ENCODE data around the gene KLHDC4.

The KLHDC4 gene

GRCh38 chr16:87698676-87699199, 67.0 kb downstream of the KLHDC4 start:
- no peak for DNase-seq (ENCODE audit: low spot score)

GRCh38 chr16:87698241-87698640, 67.5 kb downstream of the KLHDC4 start:
- DNase-seq (ENCODE audit: low spot score) = no peak

DNA sequence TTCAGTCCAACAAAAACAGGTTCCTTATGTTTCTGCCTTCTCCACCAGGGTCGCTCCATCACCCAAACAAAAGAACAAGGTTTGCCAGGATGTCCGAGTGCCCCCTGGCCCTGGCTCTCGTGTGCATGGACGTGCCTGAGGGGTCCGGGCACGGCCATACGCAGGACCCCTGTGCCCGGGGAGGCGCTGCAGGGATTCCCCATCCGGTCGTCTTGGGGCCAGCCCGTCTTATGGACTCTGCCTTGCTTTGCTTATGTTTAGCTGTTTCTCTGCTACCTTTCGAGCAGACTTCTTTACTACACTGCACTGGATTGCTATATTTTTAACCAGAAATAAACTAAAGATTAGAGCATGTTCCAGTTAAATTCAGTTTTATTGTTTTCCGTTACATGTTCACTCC, 68.0 kb downstream of the KLHDC4 start:
- no peak for DNase-seq (ENCODE audit: low spot score)

GRCh38 chr16:87697256-87697655, 68.5 kb downstream of the KLHDC4 start:
- DNase-seq (ENCODE audit: low spot score) = no peak

GRCh38 chr16:87696726-87697125, 69.1 kb downstream of the KLHDC4 start:
- no peak for DNase-seq (ENCODE audit: low spot score)

DNA sequence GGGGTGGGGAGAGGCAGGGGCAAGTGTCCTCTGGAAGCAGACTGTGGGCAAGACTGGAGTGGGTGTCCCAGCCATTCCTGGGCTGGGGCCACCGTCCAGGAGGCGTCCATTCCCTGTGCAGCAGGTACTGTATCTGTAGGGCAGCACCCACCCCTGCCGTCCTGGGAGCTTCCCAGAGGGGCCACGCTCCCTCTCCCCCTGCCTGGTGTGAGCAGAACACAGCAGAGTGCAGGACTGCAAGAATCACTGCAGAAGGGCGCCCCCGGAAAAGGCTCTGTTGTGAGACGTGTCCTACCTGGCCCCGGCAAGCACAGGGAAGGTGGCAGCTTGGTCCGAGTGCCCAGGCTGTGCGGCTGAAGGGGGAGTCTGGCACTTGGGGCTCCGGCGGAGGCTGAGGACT, 70.3 kb downstream of the KLHDC4 start:
- no peak for DNase-seq (ENCODE audit: low spot score)

DNA sequence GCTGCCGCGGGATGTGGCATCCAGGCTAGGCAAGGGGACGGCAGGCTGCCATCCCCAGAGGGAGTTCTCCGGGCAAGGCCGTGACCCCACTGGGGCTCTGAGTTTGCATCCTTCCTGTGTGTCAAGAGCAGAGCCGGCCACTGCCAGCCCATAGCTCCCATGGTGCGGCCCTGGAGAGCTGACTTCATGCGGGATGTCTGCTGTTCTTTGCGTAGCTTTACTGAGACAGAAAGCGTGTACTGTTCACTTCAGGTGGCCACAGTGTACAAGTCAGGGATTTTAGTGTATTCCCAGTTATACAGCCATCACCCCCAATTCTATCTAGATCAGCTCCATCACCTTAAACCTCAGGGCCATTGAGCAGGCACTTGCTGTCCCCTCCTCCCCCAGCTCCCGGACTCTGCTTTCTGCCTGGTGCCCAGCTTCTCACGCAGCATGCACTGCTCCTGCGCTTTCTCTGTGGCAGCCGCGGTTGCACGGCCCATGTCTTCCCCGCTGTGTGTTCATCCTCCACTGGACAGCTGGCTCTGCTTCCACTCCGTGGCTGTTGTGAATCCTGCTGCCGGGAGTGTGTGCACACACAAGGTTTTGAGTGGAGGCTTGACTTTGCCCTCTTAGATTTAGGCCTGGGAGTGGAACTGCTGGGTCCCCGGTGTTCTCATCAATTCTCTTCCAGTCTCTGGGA, 71.2 kb downstream of the KLHDC4 start:
- no peak for DNase-seq (ENCODE audit: low spot score)

GRCh38 chr16:87693827-87694226, 72.0 kb downstream of the KLHDC4 start:
- no peak for DNase-seq (ENCODE audit: low spot score)

GRCh38 chr16:87692756-87693155, 73.0 kb downstream of the KLHDC4 start:
- DNase-seq (ENCODE audit: low spot score) = no peak

DNA sequence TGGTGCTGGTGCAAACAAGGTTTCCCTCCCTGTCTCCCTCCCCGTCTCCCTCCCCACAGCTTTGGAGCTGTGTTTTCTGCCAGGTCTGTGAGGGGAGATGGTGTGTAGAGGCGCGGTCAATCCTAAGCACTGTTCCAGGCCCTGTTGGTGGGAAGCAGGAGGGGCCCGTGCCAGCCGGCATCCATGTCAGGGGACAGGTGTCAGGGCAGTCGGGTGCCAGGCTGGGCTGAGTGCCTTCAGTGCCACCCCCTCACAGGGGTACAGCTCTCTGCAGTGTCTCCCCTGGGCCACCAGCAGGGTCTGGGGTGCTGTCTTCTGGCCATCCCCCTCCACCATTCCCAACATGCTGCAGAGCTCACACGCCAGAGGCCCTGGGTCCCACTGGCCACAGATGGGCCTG, 73.6 kb downstream of the KLHDC4 start:
- DNase-seq (ENCODE audit: low spot score) = no peak

DNA sequence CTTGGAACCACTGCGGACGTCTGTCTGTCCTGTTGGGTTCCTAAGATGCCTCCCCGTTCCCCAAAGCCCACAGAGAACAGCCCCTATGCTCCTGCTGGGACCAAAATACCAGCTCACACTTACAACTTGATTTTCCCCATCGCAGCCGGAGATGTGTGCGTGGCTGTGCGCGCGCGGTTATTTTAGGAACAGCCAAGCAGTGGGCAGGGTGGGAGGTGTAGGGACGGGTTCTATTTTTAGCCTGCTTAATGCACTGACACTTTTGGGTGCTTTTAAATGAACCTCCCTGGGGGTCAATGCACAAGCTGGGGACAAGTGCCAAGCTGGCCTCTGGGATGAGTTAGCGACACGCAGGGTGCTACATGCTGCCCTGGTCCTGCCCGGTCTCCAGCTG, 74.1 kb downstream of the KLHDC4 start:
- no peak for DNase-seq (ENCODE audit: low spot score)

DNA sequence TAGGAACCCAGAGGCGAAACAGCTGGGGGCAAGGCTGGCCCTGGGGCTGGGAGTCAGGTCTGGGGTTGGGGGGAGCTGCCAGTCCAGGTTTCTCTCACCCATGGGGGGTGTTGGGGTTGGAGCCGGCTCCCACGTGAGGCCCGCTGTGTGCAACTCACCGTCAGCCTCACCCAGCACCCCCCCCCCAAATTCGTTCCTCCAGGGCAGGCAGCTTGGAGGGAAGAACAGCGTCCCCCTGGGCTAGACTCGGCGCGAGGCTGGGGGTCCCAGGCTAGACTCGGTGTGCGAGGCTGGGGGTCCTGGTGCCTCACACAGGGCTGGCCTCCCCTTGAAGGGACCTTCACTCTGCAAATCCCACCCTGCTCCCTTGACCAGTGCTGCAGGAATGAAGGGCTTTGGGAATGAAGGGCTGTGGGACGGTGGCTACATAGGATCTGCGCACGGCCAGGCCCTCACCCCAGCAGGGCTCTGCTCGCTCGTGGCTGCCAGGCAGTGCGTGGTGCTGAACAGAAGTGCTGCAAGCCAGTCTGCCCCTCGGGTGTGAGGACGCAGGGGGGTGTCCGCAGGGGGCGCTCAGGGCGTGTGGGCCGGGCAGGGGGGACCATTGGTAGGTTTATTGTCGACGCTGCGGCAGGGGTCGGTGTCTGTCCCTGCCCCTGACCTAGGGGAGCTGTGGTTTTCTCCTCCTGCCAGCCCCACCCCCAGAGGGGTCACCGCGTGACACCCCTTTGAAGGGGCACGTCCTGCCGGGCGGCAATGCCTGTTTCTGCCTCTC, 74.7 kb downstream of the KLHDC4 start:
- no peak for DNase-seq (ENCODE audit: low spot score)

GRCh38 chr16:87689956-87690465, 75.8 kb downstream of the KLHDC4 start:
- DNase-seq (ENCODE audit: low spot score) = no peak

GRCh38 chr16:87688876-87689815, 76.6 kb downstream of the KLHDC4 start:
- DNase-seq (ENCODE audit: low spot score) = no peak

DNA sequence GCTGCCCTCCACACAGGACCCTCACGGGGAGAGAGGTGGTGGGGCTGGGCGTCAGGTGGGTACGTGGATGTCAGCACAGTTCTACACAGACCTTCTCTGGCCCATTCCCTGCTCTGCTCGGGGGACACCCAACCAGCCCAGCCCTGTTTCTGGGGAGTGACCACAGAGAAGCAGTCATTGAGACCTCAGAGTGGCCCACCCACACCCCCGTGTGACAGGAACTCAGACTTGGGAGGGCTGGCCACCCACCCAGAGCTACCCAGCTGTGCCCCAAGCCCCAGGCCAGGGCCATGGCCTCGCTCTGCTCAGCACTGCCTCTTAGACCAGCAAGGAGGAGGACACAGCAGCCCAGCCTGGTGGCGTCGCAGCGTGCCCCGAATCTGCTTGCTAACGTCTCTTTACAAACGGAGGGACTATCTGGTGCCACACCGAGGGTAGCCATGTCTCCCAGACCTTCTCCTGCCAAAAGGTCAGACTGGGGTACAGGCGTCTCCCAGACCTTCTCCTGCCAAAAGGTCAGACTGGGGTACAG, 77.7 kb downstream of the KLHDC4 start:
- DNase-seq (ENCODE audit: low spot score) = no peak

- peak; percentile 67 for DNase-seq (ENCODE audit: low spot score)
These were observed 78.5 kb downstream of the KLHDC4 start for GRCh38 chr16:87687126-87687910.

DNA sequence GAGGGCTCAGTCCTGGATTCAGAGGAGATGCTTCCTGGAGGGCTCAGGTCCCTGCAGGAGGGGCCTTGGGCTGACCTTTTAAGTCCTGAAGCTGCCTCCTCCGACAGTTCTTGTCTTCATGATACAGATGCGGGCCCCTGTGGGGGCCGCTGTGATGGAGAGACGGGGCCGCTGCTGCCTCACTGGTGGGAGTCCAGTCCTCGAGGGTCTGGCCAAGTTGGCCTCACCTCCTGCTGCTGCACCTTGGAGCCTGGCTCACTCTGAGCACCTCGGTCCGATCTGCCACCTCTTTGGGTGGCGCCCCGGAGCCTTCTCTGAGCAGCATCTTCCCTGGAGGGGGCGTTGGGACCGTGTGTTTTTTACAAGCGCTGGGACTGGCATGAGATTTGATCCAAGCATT, 79.1 kb downstream of the KLHDC4 start:
- DNase-seq (ENCODE audit: low spot score) = no peak

- DNase-seq (ENCODE audit: low spot score) = no peak
These were observed 80.0 kb downstream of the KLHDC4 start for GRCh38 chr16:87685766-87686165.

DNA sequence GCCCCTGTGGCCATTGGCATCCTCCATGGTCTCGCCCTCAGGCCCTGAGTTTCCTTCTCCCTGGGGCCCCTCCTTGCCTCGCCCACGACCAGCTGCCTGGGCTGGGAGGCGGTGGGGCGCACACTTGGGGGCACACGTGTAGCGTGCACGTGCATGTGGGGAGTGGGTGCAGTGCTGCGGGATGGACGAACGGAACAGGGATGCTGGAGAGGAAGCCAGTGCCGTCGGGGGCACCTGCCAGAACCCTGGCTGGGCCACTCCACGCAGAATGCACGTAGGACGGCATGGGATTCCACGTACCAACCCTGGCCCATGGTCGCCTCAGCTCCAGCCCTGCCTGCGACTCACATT, 80.4 kb downstream of the KLHDC4 start:
- DNase-seq (ENCODE audit: low spot score) = no peak

GRCh38 chr16:87684711-87685404, 80.9 kb downstream of the KLHDC4 start:
- DNase-seq (ENCODE audit: low spot score) = no peak
